Activated T-cell treated with anti-CD3 and anti-CD28 coated beads, Interleukin-2, amount 50 U/mL, for 72 hours (primary cell): Measurements from ENCODE around the gene XNDC1N. TPM values are rescaled to one million over a fixed set of nuclear protein-coding genes. Genes with fewer than 3 reads are reported as not detected.
A peak's percentile ranks its signal among the peaks of the same experiment; 100 is the strongest.

ENCODE experiments used
- ATAC-seq, 2 donors: fragments of 150-1000 bp; cut with Tn5 transposase; replicated peaks in 1 of 2; 2 replicates each; pipeline ENCODE4 v1.10.0; 2021; ENCODE audit warnings: moderate library complexity in 2 of 2, mild to moderate bottlenecking in 1 of 2
- DNase-seq, 2 donors: peaks; one replicate each; pipeline ENCODE4 v3.0.0; 2021 to 2022; ENCODE audit warnings: mixed read lengths in 1 of 2
- H3K27ac Mint-ChIP-seq: one replicate; pipeline ENCODE4 v1.8.0; 2022; ENCODE audit warnings: mild to moderate bottlenecking, moderate library complexity, mixed read lengths
- H3K27me3 Mint-ChIP-seq: one replicate; pipeline ENCODE4 v1.8.0; 2022; ENCODE audit warnings: low read depth, mixed read lengths
- H3K36me3 Mint-ChIP-seq, 2 donors: one replicate each; pipeline ENCODE4 v1.8.0; 2022; ENCODE audit warnings: mixed read lengths in 2 of 2, mild to moderate bottlenecking in 1 of 2; ENCODE audit not compliant: insufficient read depth in 2 of 2
- H3K4me1 Mint-ChIP-seq: one replicate; pipeline ENCODE4 v1.8.0; 2022; ENCODE audit warnings: low read depth, mixed read lengths
- H3K4me3 Mint-ChIP-seq, 2 donors: one replicate each; pipeline ENCODE4 v1.8.0; 2022; ENCODE audit warnings: mild to moderate bottlenecking in 2 of 2, mixed read lengths in 2 of 2, moderate library complexity in 2 of 2
- H3K9me3 Mint-ChIP-seq, 2 donors: one replicate each; pipeline ENCODE4 v1.8.0; 2022; ENCODE audit warnings: mixed read lengths in 2 of 2
- total RNA-seq, 2 donors: library from RNA; stranded (reverse); gene quantifications; one replicate each; pipeline ENCODE4 v1.2.3, GENCODE V29; 2022

The XNDC1N gene
- 10 to 100 TPM; 21.7 to 30.1 TPM for total RNA-seq

DNA sequence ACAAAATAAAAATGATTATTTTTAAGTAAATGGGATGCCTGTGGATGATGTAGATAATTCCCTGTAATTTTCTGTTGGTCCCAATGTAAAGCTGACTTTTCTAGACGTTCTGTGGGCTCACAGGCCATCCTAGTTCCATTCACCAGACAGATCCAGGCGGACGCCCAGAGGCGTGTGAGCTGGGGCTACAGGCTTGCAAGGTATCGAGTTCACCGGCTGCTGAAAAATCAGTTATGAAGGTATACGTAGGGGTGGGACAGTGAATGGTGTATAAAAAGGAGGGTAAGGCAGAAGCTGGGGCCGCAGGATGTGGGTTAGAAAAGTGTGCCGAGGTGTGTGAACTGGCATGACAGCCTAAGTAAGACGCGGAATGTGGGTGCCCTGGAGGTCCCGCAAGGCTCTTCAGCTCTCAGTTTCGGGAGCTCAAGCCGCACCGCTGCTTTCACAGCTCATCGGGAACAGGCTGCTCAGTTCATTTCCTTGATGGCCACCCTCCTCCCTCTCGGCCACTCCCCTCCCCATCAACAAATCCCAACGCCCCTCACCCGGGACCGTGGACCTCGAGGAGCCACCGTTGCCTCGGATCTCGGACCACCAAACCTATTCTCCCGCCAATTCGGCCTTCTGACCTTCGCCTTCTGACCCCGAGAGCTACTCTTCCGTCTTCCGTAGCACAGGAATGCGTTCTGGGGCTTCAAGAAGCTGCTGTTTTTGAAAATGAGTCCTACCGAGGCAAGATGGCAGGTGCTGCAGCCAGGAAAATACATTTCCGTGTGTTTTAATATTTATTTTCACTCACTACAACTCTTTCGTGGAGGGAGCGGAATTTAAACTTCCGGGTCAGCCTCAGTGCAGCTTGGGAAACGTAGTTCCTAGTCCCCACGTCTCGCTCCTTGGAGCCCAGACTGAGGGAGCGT, at the start of gene XNDC1N:
Gene XNDC1N, minus strand, starts transcription at position 775 of the 917 bp plus-strand sequence. CDS start 5,241 bp downstream, outside the sequence.
- H3K9me3 Mint-ChIP-seq = no peaks in the 10 kb centered on the region

GRCh38 chr11:71977743-71978418, 49.5 kb upstream of the XNDC1N start:
- H3K4me3 Mint-ChIP-seq = no peak overlapping the region
- peak; percentile 39 to 54 for DNase-seq
- ATAC-seq = peak in 1 of 2 donors; percentile 60
- peaks cover 7% of the 10 kb centered on the region for H3K4me1 Mint-ChIP-seq
- peaks cover 5 to 12% of the 10 kb centered on the region in 2 donors for H3K36me3 Mint-ChIP-seq
- H3K9me3 Mint-ChIP-seq = no peaks in the 10 kb centered on the region
- peak overlapping the region; percentile 72 for H3K27ac Mint-ChIP-seq
- H3K27me3 Mint-ChIP-seq = no peaks in the 10 kb centered on the region

More for the DNA sequence above, at the start of gene XNDC1N:
- DNase-seq = peak; percentile 70 to 85
- Mint-ChIP-seq H3K27me3 (no peaks in the 10 kb centered on the region), H3K4me3 (peak within 1 kb of the TSS; percentile 99), H3K4me1 (peaks cover 46% of the 10 kb centered on the region), H3K36me3 (peaks cover 11 to 14% of the 10 kb centered on the region in 2 donors), H3K27ac (peak within 1 kb of the TSS; percentile 100)
- peak; percentile 83 to 84 for ATAC-seq

- ATAC-seq = no peak
- no peaks in the 10 kb centered on the region for H3K9me3 Mint-ChIP-seq
- no peak overlapping the region for H3K27ac Mint-ChIP-seq
- no peak for DNase-seq
- peaks cover 5 to 12% of the 10 kb centered on the region in 2 donors for H3K36me3 Mint-ChIP-seq
- no peaks in the 10 kb centered on the region for H3K27me3 Mint-ChIP-seq
- H3K4me3 Mint-ChIP-seq = no peak overlapping the region
- peaks cover 7% of the 10 kb centered on the region for H3K4me1 Mint-ChIP-seq
These were observed 48.7 kb upstream of the XNDC1N start for GRCh38 chr11:71977090-71977489.

- Mint-ChIP-seq H3K9me3 (no peaks in the 10 kb centered on the region), H3K27ac (no peak overlapping the region), H3K36me3 (peaks cover 5 to 12% of the 10 kb centered on the region in 2 donors), H3K27me3 (no peaks in the 10 kb centered on the region), H3K4me1 (peaks cover 7% of the 10 kb centered on the region), H3K4me3 (no peak overlapping the region)
- DNase-seq (no peak), ATAC-seq (no peak)
These were observed 48.2 kb upstream of the XNDC1N start for GRCh38 chr11:71976551-71976950.

- H3K9me3 Mint-ChIP-seq = no peaks in the 10 kb centered on the region
- no peaks in the 10 kb centered on the region for H3K4me1 Mint-ChIP-seq
These were observed 43.3 kb upstream of the XNDC1N start for GRCh38 chr11:71971680-71972079.

GRCh38 chr11:71964641-71965040, 36.2 kb upstream of the XNDC1N start:
- Mint-ChIP-seq H3K4me3 (no peak overlapping the region), H3K4me1 (peaks cover 21% of the 10 kb centered on the region), H3K36me3 (peaks cover 10 to 26% of the 10 kb centered on the region in 2 donors), H3K27me3 (no peaks in the 10 kb centered on the region), H3K27ac (no peak overlapping the region), H3K9me3 (peaks cover 0 to 2% of the 10 kb centered on the region in 2 donors)
- no peak for DNase-seq
- no peak for ATAC-seq

More at GRCh38 chr11:71971680-71972079, 43.3 kb upstream of the XNDC1N start:
- ATAC-seq (no peak), DNase-seq (no peak)
- Mint-ChIP-seq H3K27ac (peak overlapping the region; percentile 36), H3K27me3 (no peaks in the 10 kb centered on the region), H3K36me3 (peaks cover 4 to 11% of the 10 kb centered on the region in 2 donors), H3K4me3 (no peak overlapping the region)

- ATAC-seq (no peak), DNase-seq (no peak)
- H3K4me3 Mint-ChIP-seq = no peak overlapping the region
- peaks cover 10 to 24% of the 10 kb centered on the region in 2 donors for H3K36me3 Mint-ChIP-seq
- no peak overlapping the region for H3K27ac Mint-ChIP-seq
- peaks cover 0 to 2% of the 10 kb centered on the region in 2 donors for H3K9me3 Mint-ChIP-seq
- peaks cover 21% of the 10 kb centered on the region for H3K4me1 Mint-ChIP-seq
- no peaks in the 10 kb centered on the region for H3K27me3 Mint-ChIP-seq
These were observed 35.1 kb upstream of the XNDC1N start for GRCh38 chr11:71963468-71963867.

DNA sequence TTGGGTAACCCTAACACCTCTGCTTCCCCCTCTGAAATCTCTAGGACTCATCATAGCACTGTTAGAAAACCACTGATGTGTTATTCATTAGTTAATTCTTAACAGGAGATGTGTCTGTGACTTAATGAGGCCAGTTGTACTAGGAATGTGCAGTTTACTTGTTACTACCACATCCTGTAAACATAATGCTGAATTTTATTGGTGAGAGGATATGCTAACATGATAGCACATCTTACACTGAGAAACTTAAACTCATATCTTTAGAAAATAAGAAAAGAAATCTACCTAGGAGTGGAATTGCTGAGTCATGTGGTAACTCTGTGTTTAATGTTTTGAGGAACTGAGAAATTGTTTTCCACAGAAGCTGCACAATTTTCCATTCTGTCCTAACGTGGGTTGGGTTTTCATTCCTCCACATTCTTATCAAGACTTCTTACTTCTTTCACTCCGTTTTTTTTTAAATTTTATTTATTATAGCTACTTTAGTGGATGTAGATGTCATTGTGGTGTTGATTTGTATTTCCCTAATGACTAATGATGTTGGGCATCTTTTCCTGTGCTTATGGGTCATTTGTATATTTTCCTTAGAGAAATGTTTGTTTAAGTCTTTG, 34.1 kb upstream of the XNDC1N start:
- Mint-ChIP-seq H3K9me3 (peaks cover 0 to 2% of the 10 kb centered on the region in 2 donors), H3K4me1 (peaks cover 21% of the 10 kb centered on the region), H3K27ac (peak overlapping the region; percentile 92), H3K4me3 (peak overlapping the region; percentile 9 to 53), H3K36me3 (peaks cover 7 to 18% of the 10 kb centered on the region in 2 donors), H3K27me3 (no peaks in the 10 kb centered on the region)
- DNase-seq (no peak), ATAC-seq (peak; percentile 50 to 67)

GRCh38 chr11:71955898-71956456, 27.6 kb upstream of the XNDC1N start:
- Mint-ChIP-seq H3K27ac (peak overlapping the region; percentile 61), H3K36me3 (peaks cover 5 to 7% of the 10 kb centered on the region in 2 donors), H3K27me3 (no peaks in the 10 kb centered on the region), H3K4me3 (peak overlapping the region in 1 of 2 donors; percentile 5), H3K9me3 (peaks cover 0 to 2% of the 10 kb centered on the region in 2 donors), H3K4me1 (peaks cover 21% of the 10 kb centered on the region)
- DNase-seq (no peak), ATAC-seq (peak; percentile 68 to 74)

GRCh38 chr11:71951741-71952310, 23.4 kb upstream of the XNDC1N start:
- no peaks in the 10 kb centered on the region for H3K9me3 Mint-ChIP-seq

DNA sequence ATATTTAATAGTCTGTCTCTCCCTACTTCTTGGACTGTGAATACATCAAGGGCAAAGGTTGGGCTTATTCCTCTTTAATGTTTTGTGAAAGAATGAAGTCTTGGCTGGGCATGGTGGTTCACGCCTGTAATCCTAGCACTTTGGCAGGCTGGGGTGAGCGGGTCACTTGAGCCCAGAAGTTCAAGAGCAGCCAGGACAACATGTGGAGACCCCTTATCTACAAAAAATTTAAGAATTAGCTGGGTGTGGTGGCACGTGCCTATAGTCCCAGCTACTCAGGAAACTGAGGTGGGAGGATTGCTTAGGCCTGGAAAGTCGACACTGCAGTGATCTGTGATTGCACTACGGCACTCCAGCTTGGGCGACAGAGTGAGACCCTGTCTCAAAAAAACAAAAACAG, 20.6 kb upstream of the XNDC1N start:
- peaks cover 25% of the 10 kb centered on the region for H3K4me1 Mint-ChIP-seq
- H3K9me3 Mint-ChIP-seq = no peaks in the 10 kb centered on the region
- ATAC-seq = no peak
- no peak overlapping the region for H3K27ac Mint-ChIP-seq
- H3K36me3 Mint-ChIP-seq = peaks cover 1 to 3% of the 10 kb centered on the region in 2 donors
- H3K4me3 Mint-ChIP-seq = no peak overlapping the region
- no peak for DNase-seq
- H3K27me3 Mint-ChIP-seq = no peaks in the 10 kb centered on the region

More at GRCh38 chr11:71951741-71952310, 23.4 kb upstream of the XNDC1N start:
- ATAC-seq (no peak), DNase-seq (no peak)
- H3K4me1 Mint-ChIP-seq = peaks cover 32% of the 10 kb centered on the region
- H3K27me3 Mint-ChIP-seq = no peaks in the 10 kb centered on the region
- peaks cover 1% of the 10 kb centered on the region in 2 donors for H3K36me3 Mint-ChIP-seq
- no peak overlapping the region for H3K27ac Mint-ChIP-seq
- no peak overlapping the region for H3K4me3 Mint-ChIP-seq

DNA sequence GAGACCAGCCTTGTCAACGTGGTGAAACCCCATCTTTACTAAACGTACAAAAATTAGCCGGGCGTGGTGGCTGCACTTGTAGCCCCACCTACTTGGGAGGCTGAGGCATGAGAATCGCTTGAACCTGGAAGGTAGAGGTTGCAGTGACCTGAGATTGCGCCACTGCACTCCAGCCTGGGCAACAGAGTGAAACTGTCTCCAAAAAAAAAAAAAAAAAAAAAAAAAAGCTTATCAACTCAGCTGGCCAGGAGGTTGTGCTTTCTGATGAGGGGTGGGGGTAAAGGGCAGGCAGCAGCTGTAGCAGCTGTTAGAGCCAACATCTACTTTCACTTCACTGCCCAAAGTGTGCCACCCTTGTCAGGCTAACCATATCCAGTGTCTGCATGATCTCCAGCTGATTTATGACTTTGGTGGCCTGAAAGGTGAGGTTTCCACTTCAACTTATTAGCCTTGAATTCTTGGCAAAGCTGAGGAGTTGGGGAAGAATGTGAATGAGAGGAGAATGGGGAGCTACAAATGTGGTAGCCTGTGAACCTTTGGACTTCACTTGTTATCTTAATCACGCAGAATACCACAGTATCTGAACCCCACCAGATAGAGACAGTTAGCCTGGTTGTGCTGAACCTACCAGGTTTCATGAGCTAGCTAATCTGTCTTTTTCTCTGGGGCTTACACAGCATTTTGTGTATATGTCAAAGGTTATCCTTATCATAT, 20.1 kb upstream of the XNDC1N start:
- peaks cover 25% of the 10 kb centered on the region for H3K4me1 Mint-ChIP-seq
- no peaks in the 10 kb centered on the region for H3K27me3 Mint-ChIP-seq
- no peak overlapping the region for H3K27ac Mint-ChIP-seq
- no peak for DNase-seq
- H3K9me3 Mint-ChIP-seq = no peaks in the 10 kb centered on the region
- H3K36me3 Mint-ChIP-seq = peaks cover 1 to 3% of the 10 kb centered on the region in 2 donors
- no peak for ATAC-seq
- no peak overlapping the region for H3K4me3 Mint-ChIP-seq
